HEK293T (cell line): Measurements from ENCODE around the gene IQSEC2.

Experiments used
- FOXM1 ChIP-seq: fragments of 450-650 bp; IDR thresholded peaks from 2 replicates; pipeline ENCODE4 v1.6.1; 2017; ENCODE audit warnings: mild to moderate bottlenecking, borderline replicate concordance
- HDGF ChIP-seq: fragments of 450-650 bp; IDR thresholded peaks from 2 replicates; pipeline ENCODE4 v1.6.1; 2017; ENCODE audit warnings: antibody characterized with exemption, borderline replicate concordance
- SP1 ChIP-seq: fragments of 450-650 bp; IDR thresholded peaks from 2 replicates; pipeline ENCODE4 v1.6.1; 2017
- ZNF384 ChIP-seq: fragments of 450-650 bp; IDR thresholded peaks from 2 replicates; pipeline ENCODE4 v1.6.1; 2016

DNA sequence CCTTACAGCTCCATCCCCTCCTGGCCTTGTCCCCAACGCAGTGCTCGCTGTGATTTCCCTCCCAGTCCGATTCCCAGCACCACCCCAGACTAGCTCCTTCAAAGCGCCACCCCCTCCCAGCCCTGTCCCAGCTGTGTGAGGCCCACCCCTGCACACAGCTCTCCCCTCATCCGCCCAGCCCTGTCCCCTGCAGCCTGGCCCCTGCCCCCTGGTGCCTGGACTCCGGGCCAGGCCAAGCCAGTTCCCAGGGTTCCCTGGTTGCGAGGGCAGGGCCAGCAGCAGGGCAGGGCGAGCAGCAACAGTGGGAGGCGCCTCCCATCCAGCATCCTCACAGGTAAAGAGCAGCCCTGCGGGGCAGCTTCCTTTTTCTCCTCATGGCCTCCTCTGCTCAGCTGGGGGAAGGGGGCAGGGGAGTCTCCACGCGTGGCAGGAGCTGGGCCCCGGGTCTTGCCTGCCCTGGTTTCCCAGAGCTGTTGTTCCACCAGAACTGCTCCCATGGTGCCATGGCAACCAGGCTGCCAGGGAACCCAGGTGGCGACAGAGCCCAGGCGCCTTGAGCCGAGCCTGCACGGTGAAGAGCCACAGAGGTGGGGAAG lies 24.8 kb downstream of the IQSEC2 start:
- no peak for TF ChIP-seq HDGF
- TF ChIP-seq ZNF384 = no peak
- TF ChIP-seq FOXM1 = no peak
- no peak for TF ChIP-seq SP1
